IPS-18c (cell line): Measurements from ENCODE around the gene RERG.

ENCODE experiments used
- H3K4me3 ChIP-seq: 2 replicates; pipeline ENCODE4 v1.7.0; 2013; ENCODE audit warnings: low read depth, mild to moderate bottlenecking, low read length, moderate library complexity; ENCODE audit not compliant: insufficient read depth
- H3K9me3 ChIP-seq: one replicate; pipeline ENCODE4 v1.6.1; 2013; ENCODE audit warnings: mild to moderate bottlenecking, low read length, moderate library complexity; ENCODE audit not compliant: control insufficient read depth, insufficient read depth

Gene RERG

GRCh38 chr12:15220915-15221885 lies at the start of gene RERG:
Gene RERG (minus strand): TSS chr12:15221417. CDS start chr12:15217489, 3,928 bp downstream.
- Histone ChIP-seq H3K9me3 (no peaks in the 10 kb centered on the region), H3K4me3 (peak within 1 kb of the TSS; percentile 62)

GRCh38 chr12:15270591-15270990 lies 49.4 kb upstream of the RERG start:
- Histone ChIP-seq H3K9me3 (no peaks in the 10 kb centered on the region), H3K4me3 (no peak overlapping the region)

GRCh38 chr12:15268927-15269552 lies 47.8 kb upstream of the RERG start:
- Histone ChIP-seq H3K4me3 (no peak overlapping the region), H3K9me3 (no peaks in the 10 kb centered on the region)

GRCh38 chr12:15268309-15268708 lies 47.1 kb upstream of the RERG start:
- H3K4me3 ChIP-seq: no peak overlapping the region

GRCh38 chr12:15265875-15266274 lies 44.7 kb upstream of the RERG start:
- no peaks in the 10 kb centered on the region for H3K9me3 ChIP-seq

More at GRCh38 chr12:15268309-15268708, 47.1 kb upstream of the RERG start:
- no peaks in the 10 kb centered on the region for H3K9me3 ChIP-seq

GRCh38 chr12:15256761-15257160 lies 35.5 kb upstream of the RERG start:
- Histone ChIP-seq H3K9me3 (no peaks in the 10 kb centered on the region), H3K4me3 (no peak overlapping the region)

More at GRCh38 chr12:15265875-15266274, 44.7 kb upstream of the RERG start:
- H3K4me3 ChIP-seq: no peak overlapping the region

GRCh38 chr12:15253990-15254389 lies 32.8 kb upstream of the RERG start:
- Histone ChIP-seq H3K9me3 (no peaks in the 10 kb centered on the region), H3K4me3 (no peak overlapping the region)

GRCh38 chr12:15244926-15245325 lies 23.7 kb upstream of the RERG start:
- no peaks in the 10 kb centered on the region for H3K9me3 ChIP-seq
- H3K4me3 ChIP-seq: no peak overlapping the region

- H3K4me3 ChIP-seq: no peak overlapping the region
- H3K9me3 ChIP-seq: no peaks in the 10 kb centered on the region
Measured at GRCh38 chr12:15244341-15244740, 23.1 kb upstream of the RERG start.

- Histone ChIP-seq H3K4me3 (no peak overlapping the region), H3K9me3 (no peaks in the 10 kb centered on the region)
Measured at GRCh38 chr12:15243102-15243501, 21.9 kb upstream of the RERG start.

GRCh38 chr12:15240898-15241297 lies 19.7 kb upstream of the RERG start:
- Histone ChIP-seq H3K4me3 (no peak overlapping the region), H3K9me3 (no peaks in the 10 kb centered on the region)

- Histone ChIP-seq H3K4me3 (no peak overlapping the region), H3K9me3 (no peaks in the 10 kb centered on the region)
Measured at GRCh38 chr12:15234508-15234907, 13.3 kb upstream of the RERG start.

- Histone ChIP-seq H3K4me3 (no peak overlapping the region), H3K9me3 (no peaks in the 10 kb centered on the region)
Measured at GRCh38 chr12:15234011-15234410, 12.8 kb upstream of the RERG start.

GRCh38 chr12:15232959-15233358 lies 11.7 kb upstream of the RERG start:
- Histone ChIP-seq H3K9me3 (no peaks in the 10 kb centered on the region), H3K4me3 (no peak overlapping the region)

GRCh38 chr12:15231493-15231892 lies 10.3 kb upstream of the RERG start:
- Histone ChIP-seq H3K4me3 (no peak overlapping the region), H3K9me3 (no peaks in the 10 kb centered on the region)

- H3K4me3 ChIP-seq: no peak overlapping the region
- H3K9me3 ChIP-seq: no peaks in the 10 kb centered on the region
Measured at GRCh38 chr12:15230751-15231150, 9.5 kb upstream of the RERG start.

- Histone ChIP-seq H3K4me3 (no peak overlapping the region), H3K9me3 (no peaks in the 10 kb centered on the region)
Measured at GRCh38 chr12:15230137-15230536, 8.9 kb upstream of the RERG start.

GRCh38 chr12:15227004-15227679 lies 5.9 kb upstream of the RERG start:
- Histone ChIP-seq H3K9me3 (no peaks in the 10 kb centered on the region), H3K4me3 (no peak overlapping the region)
